ENCODE data around the gene CIZ1. TPM values are rescaled to one million over a fixed set of nuclear protein-coding genes. Genes with fewer than 3 reads are reported as not detected.

CIZ1 gene
- total RNA-seq, 1 experiment from 2014 or later: 111 TPM

- no peak overlapping the region for H3K4me3 ChIP-seq (ENCODE audit: low read depth in 2 of 2, low read length in 2 of 2)
- H3K36me3 ChIP-seq (ENCODE audit: control insufficient read depth, insufficient read depth, low read length): no peaks in the 10 kb centered on the region
- CTCF ChIA-PET: interaction anchor here (0.6 kb wide), 1 partner anchor 23 kb away, joined by 3 read pairs; no protein-coding TSS in a partner anchor
- DNase-seq (ENCODE audit: low read depth, low spot score) (no peak), ATAC-seq (no peak)
- BruUV-seq (replicated peaks): no TSS peak
- POLR2A ChIA-PET: no interaction called here
- no peaks in the 10 kb centered on the region for H3K27me3 ChIP-seq (ENCODE audit: control insufficient read depth, insufficient read depth, low read length)
- no peaks in the 10 kb centered on the region for H3K9me3 ChIP-seq (ENCODE audit: control insufficient read depth, insufficient read depth, low read depth, low read length)
- no peak for TF ChIP-seq CTCF (IDR thresholded peaks at IDR 0.05)
- no peak for TF ChIP-seq TCF7L2 (IDR thresholded peaks at IDR 0.05; ENCODE audit: low read depth, low read length)
- TF ChIP-seq SIN3A (IDR thresholded peaks at IDR 0.05; ENCODE audit: borderline replicate concordance, insufficient read depth, low read depth, low read length): no peak
- TF ChIP-seq REST (IDR thresholded peaks at IDR 0.05; ENCODE audit: insufficient read depth in 1 of 2, low read depth in 2 of 2, low read length in 1 of 2): no peak
- no peak for TF ChIP-seq POLR2AphosphoS5 (IDR thresholded peaks at IDR 0.05; ENCODE audit: low read depth, low read length)
- in situ Hi-C loops (cut with HindIII; ENCODE audit: low pct_unique_long_range_greater_than_20kb, low sequenced_read_pairs) (no loop called here), intact Hi-C loops (cut with micrococcal nuclease; ENCODE audit: unreplicated experiment) (no loop called here)
- H3K4me1 ChIP-seq (ENCODE audit: control insufficient read depth, insufficient read depth, low read length): no peaks in the 10 kb centered on the region
- no peak overlapping the region for H3K27ac ChIP-seq (ENCODE audit: low read length)
These were observed 35.0 kb upstream of the CIZ1 start for GRCh38 chr9:128226412-128226801.

- TF ChIP-seq TCF7L2 (IDR thresholded peaks at IDR 0.05; ENCODE audit: low read depth, low read length): no peak
- TF ChIP-seq SIN3A (IDR thresholded peaks at IDR 0.05; ENCODE audit: borderline replicate concordance, insufficient read depth, low read depth, low read length): no peak
- TF ChIP-seq CTCF (IDR thresholded peaks at IDR 0.05): no peak
- no peak for TF ChIP-seq POLR2AphosphoS5 (IDR thresholded peaks at IDR 0.05; ENCODE audit: low read depth, low read length)
- no peak for TF ChIP-seq REST (IDR thresholded peaks at IDR 0.05; ENCODE audit: insufficient read depth in 1 of 2, low read depth in 2 of 2, low read length in 1 of 2)
- no TSS peak for BruUV-seq (replicated peaks)
- in situ Hi-C loops (cut with HindIII; ENCODE audit: low pct_unique_long_range_greater_than_20kb, low sequenced_read_pairs) (no loop called here), intact Hi-C loops (cut with micrococcal nuclease; ENCODE audit: unreplicated experiment) (no loop called here)
- no peak overlapping the region for H3K4me3 ChIP-seq (ENCODE audit: low read depth in 2 of 2, low read length in 2 of 2)
- no peaks in the 10 kb centered on the region for H3K9me3 ChIP-seq (ENCODE audit: control insufficient read depth, insufficient read depth, low read depth, low read length)
- POLR2A ChIA-PET: no interaction called here
- DNase-seq (ENCODE audit: low read depth, low spot score) (no peak), ATAC-seq (peak; percentile 22; the same call in 1 of the 2 replicates)
- H3K27me3 ChIP-seq (ENCODE audit: control insufficient read depth, insufficient read depth, low read length): no peaks in the 10 kb centered on the region
- H3K4me1 ChIP-seq (ENCODE audit: control insufficient read depth, insufficient read depth, low read length): no peaks in the 10 kb centered on the region
- no peak overlapping the region for H3K27ac ChIP-seq (ENCODE audit: low read length)
- CTCF ChIA-PET: interaction anchor here (0.6 kb wide), 1 partner anchor 24 kb away, joined by 3 read pairs; no protein-coding TSS in a partner anchor
- H3K36me3 ChIP-seq (ENCODE audit: control insufficient read depth, insufficient read depth, low read length): no peaks in the 10 kb centered on the region
These were observed 34.5 kb upstream of the CIZ1 start for GRCh38 chr9:128225770-128226411.
